Endothelial cell (in vitro differentiated cells): ENCODE measurements around the gene KCTD21. TPM values are rescaled to one million over a fixed set of nuclear protein-coding genes. Genes with fewer than 3 reads are reported as not detected.

ENCODE experiments used
- DNase-seq: peaks from one replicate; pipeline ENCODE4 v3.0.0; 2021; ENCODE audit warnings: low spot score
- H3K27ac Mint-ChIP-seq: one replicate; pipeline ENCODE4 v1.8.0; 2021; ENCODE audit warnings: mixed read lengths, inconsistent platforms; ENCODE audit not compliant: unreplicated experiment
- H3K27me3 Mint-ChIP-seq: one replicate; pipeline ENCODE4 v1.8.0; 2021; ENCODE audit warnings: mild to moderate bottlenecking, moderate library complexity, mixed read lengths, inconsistent platforms; ENCODE audit not compliant: unreplicated experiment
- H3K36me3 Mint-ChIP-seq: one replicate; pipeline ENCODE4 v1.8.0; 2021; ENCODE audit warnings: mild to moderate bottlenecking, low read depth, mixed read lengths, inconsistent platforms; ENCODE audit not compliant: unreplicated experiment
- H3K4me1 Mint-ChIP-seq: one replicate; pipeline ENCODE4 v1.8.0; 2021; ENCODE audit warnings: mild to moderate bottlenecking, mixed read lengths, inconsistent platforms; ENCODE audit not compliant: unreplicated experiment
- H3K4me3 Mint-ChIP-seq: one replicate; pipeline ENCODE4 v1.8.0; 2021; ENCODE audit warnings: mild to moderate bottlenecking, mixed read lengths, inconsistent platforms; ENCODE audit not compliant: unreplicated experiment
- H3K9me3 Mint-ChIP-seq: one replicate; pipeline ENCODE4 v1.8.0; 2021; ENCODE audit warnings: mixed read lengths, inconsistent platforms; ENCODE audit not compliant: unreplicated experiment
- CTCF ChIP-seq: fragments of 200-600 bp; sonication (generic); IDR thresholded peaks from one replicate; pipeline ENCODE4 v1.5.0; 2021; ENCODE audit warnings: antibody characterized with exemption; ENCODE audit not compliant: unreplicated experiment
- total RNA-seq: library from RNA; stranded (reverse); fragmentation: NEBNext Ultra II Directional; extraction: Animal tissue kit (Norgen Biotek cat#: 25700); gene quantifications from one replicate; pipeline ENCODE4 v1.2.1, GENCODE V29; 2021; ENCODE audit not compliant: unreplicated experiment

KCTD21 gene
- total RNA-seq, 1 donor from 2014 or later = 11.4 TPM

GRCh38 chr11:78209478-78209877 is 21.1 kb upstream of the KCTD21 start:
- Mint-ChIP-seq H3K4me3 (peak overlapping the region; percentile 85), H3K27ac (peak overlapping the region; percentile 86), H3K9me3 (no peaks in the 10 kb centered on the region), H3K4me1 (peaks cover 41% of the 10 kb centered on the region), H3K27me3 (peaks cover 36% of the 10 kb centered on the region), H3K36me3 (peaks cover 58% of the 10 kb centered on the region)
- no peak for DNase-seq
- no peak for TF ChIP-seq CTCF

GRCh38 chr11:78208257-78209165 is 20.1 kb upstream of the KCTD21 start:
- peak overlapping the region; percentile 85 for H3K4me3 Mint-ChIP-seq
- no peak for DNase-seq
- H3K27me3 Mint-ChIP-seq = peaks cover 36% of the 10 kb centered on the region
- peak overlapping the region; percentile 86 for H3K27ac Mint-ChIP-seq
- no peak for TF ChIP-seq CTCF
- peaks cover 41% of the 10 kb centered on the region for H3K4me1 Mint-ChIP-seq
- H3K36me3 Mint-ChIP-seq = peaks cover 60% of the 10 kb centered on the region
- H3K9me3 Mint-ChIP-seq = no peaks in the 10 kb centered on the region

- Mint-ChIP-seq H3K4me1 (peaks cover 47% of the 10 kb centered on the region), H3K36me3 (peaks cover 66% of the 10 kb centered on the region), H3K4me3 (peak overlapping the region; percentile 47), H3K9me3 (no peaks in the 10 kb centered on the region), H3K27me3 (peaks cover 41% of the 10 kb centered on the region), H3K27ac (peak overlapping the region; percentile 71)
- no peak for DNase-seq
- no peak for TF ChIP-seq CTCF
Observed at GRCh38 chr11:78207532-78208256, 19.3 kb upstream of the KCTD21 start.

GRCh38 chr11:78205691-78206090 is 17.3 kb upstream of the KCTD21 start:
- Mint-ChIP-seq H3K4me1 (peaks cover 50% of the 10 kb centered on the region), H3K9me3 (no peaks in the 10 kb centered on the region), H3K27me3 (peaks cover 35% of the 10 kb centered on the region), H3K36me3 (peaks cover 62% of the 10 kb centered on the region), H3K4me3 (no peak overlapping the region), H3K27ac (no peak overlapping the region)
- DNase-seq = no peak
- no peak for TF ChIP-seq CTCF
